GM19043 (cell line): Measurements from ENCODE around the gene GALNS.

Experiments
- ATAC-seq: cut with Tn5 transposase; IDR thresholded peaks from one replicate; pipeline ENCODE4 v1.9.1; 2021; ENCODE audit warnings: low read depth; ENCODE audit not compliant: unreplicated experiment

The GALNS gene

GRCh38 chr16:88861359-88861758 is 4.6 kb upstream of the GALNS start:
- ATAC-seq = no peak

- ATAC-seq = no peak
These were observed 2.8 kb upstream of the GALNS start for GRCh38 chr16:88859381-88860091.

GRCh38 chr16:88857728-88858339 is 1.1 kb upstream of the GALNS start:
- ATAC-seq = peak; percentile 46

- ATAC-seq = peak; percentile 18
These were observed 472 bp downstream of the GALNS start for GRCh38 chr16:88856122-88856827.

- ATAC-seq = no peak
These were observed 1.0 kb downstream of the GALNS start for GRCh38 chr16:88855736-88856121.

- no peak for ATAC-seq
These were observed 1.6 kb downstream of the GALNS start for GRCh38 chr16:88855176-88855575.

GRCh38 chr16:88854306-88855111 is 2.2 kb downstream of the GALNS start:
- no peak for ATAC-seq

- no peak for ATAC-seq
These were observed 3.3 kb downstream of the GALNS start for GRCh38 chr16:88853325-88853941.

GRCh38 chr16:88851616-88852015 is 5.1 kb downstream of the GALNS start:
- no peak for ATAC-seq

GRCh38 chr16:88850531-88851199 is 6.1 kb downstream of the GALNS start:
- no peak for ATAC-seq

GRCh38 chr16:88848557-88848956 is 8.2 kb downstream of the GALNS start:
- no peak for ATAC-seq

- ATAC-seq = no peak
These were observed 9.1 kb downstream of the GALNS start for GRCh38 chr16:88847654-88848053.

- no peak for ATAC-seq
These were observed 10.7 kb downstream of the GALNS start for GRCh38 chr16:88846088-88846487.

- no peak for ATAC-seq
These were observed 12.2 kb downstream of the GALNS start for GRCh38 chr16:88844419-88845036.

GRCh38 chr16:88843256-88843655 is 13.5 kb downstream of the GALNS start:
- no peak for ATAC-seq

GRCh38 chr16:88842806-88843205 is 13.9 kb downstream of the GALNS start:
- no peak for ATAC-seq

- ATAC-seq = no peak
These were observed 14.4 kb downstream of the GALNS start for GRCh38 chr16:88842308-88842756.

GRCh38 chr16:88841521-88842307 is 15.0 kb downstream of the GALNS start:
- no peak for ATAC-seq
